HG03354 (cell line): ENCODE results near the gene PARP1.
"Not testable (repeated sequence)": the region's sequence is repeated elsewhere in the genome, so short reads cannot be mapped to it uniquely, and the experiment has no call there.

ENCODE experiments used
- ATAC-seq: cut with Tn5 transposase; IDR thresholded peaks from one replicate; pipeline ENCODE4 v1.9.1; 2021; ENCODE audit warnings: mild to moderate bottlenecking; ENCODE audit not compliant: unreplicated experiment, poor library complexity, severe bottlenecking

PARP1 gene

DNA sequence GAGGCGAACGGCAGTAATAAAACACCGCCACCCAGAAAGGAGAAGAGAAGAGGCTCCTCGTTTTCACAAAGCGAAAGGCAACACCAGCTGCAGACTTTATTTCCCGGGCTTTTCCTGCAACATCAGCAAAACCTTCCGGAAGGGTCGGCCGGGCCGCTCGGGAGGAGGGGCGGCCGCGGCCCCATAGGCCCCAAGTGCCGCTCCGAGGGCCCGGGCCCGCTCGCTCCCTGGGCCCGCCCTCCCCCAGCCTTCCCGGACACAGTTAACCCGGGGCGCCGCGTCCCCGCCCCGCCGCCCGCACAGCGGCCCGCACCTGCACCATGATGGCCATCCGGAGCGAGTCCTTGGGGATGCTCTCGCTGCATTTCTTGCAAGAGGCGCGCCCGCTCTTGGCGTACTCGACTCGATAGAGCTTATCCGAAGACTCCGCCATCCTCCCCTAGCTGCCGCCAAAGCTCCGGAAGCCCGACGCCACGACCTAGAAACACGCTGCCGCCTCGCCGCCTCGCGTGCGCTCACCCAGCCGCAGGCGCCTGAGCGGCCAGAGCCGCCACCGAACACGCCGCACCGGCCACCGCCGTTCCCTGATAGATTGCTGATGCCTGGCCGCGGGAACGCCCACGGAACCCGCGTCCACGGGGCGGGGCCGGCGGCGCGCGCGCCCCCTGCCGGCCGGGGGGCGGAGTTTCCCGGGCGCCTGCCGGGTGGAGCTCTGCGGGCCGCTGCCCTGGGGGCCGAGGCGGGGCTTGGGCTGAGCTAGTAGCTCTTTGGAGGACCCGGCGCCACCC is at the start of gene PARP1:
TSS of gene PARP1 (minus strand) at position 597 of the 788 bp plus-strand sequence. CDS start at position 433, 164 bp downstream.
- ATAC-seq = peak; percentile 77

DNA sequence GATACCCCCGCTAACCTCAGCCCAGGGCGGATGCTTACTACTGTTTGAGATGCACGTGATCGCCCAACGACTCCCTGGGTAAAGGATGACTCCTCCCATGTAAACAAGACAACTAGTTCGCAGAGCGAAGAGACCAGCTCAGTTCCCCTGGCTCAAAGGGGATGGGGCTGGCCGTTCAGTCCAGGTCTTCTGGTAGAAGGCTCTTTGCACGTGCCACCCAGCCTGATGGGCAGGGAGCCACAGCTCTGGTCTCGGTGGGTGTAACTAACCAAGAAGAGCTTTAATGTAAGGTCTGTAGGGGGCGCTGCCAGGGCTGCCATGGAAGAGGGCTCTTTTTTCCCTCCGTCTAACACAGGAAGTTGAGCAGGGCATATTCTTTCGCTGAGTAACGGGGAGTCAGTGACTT is 49.4 kb upstream of the PARP1 start:
- ATAC-seq = no peak

DNA sequence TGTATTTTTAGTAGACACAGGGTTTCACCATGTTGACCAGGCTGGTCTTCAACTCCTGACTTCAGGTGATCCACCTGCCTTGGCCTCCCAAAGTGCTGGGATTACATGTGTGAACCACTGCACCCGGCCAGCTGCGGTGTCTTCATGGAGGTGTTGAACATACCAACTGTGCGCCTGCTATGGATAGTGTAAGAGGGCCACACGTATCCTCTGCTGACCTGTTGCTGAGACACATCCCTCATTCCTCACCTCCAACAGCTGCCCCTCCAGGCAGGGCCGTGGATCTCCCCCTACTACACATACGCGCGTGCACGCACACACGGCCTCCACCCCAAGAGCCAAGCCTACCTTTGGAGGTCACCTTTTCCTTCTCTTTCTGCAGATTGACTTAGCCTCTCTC is 48.0 kb upstream of the PARP1 start:
- ATAC-seq = no peak

DNA sequence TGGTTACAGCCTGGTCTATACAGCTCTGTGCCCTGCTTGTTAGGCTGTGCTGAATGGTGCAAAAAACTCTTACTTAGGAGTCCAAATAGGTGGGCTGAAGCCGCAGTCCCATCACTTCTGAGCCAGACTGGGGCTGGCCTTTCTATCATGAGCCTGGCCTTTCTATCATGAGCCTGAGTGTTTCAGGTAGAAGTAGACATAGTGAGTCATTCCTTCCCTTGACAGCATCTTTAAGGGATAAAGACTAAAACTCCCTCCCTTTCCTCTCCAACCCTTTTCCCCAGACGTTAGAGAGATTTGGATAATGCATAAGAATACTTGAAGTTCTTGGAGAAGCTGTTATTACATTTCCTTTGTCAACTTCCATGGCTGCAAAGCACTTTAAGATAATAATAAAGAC is 46.5 kb upstream of the PARP1 start:
- no peak for ATAC-seq

DNA sequence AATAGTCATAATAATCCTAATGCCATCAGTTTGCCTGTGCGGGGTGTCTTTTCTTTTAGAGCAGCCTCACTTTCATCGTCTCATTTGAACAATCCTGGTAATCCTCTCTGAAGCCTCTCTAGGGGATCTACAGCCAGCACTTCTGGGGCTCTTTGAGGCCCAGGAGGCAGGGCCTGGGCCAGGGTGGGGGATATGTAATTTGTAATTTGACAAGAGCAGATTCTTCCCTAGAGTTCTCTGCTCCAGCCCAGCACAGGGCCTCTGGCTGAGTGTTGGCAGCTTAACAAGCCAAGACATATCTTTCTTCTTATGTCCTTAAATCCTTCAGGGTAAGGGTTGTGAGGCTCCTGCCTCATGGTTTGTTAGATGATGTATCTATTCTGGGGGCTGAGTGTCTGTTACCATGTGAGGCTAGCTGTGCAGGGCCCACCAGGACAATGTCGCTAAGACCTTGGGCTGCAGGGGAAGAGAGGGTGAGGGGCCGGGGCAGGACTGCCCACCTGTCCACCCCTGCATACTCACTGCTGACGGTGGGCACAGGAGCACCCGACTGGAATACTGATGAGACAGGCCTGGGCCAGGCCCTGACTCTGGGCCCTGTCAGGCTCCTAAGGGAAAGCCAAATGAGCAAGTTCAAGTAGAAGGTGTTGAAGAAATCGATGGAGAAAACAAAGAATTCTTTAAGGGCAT is 45.3 kb upstream of the PARP1 start:
- ATAC-seq = no peak

GRCh38 chr1:226450688-226451087 is 42.8 kb upstream of the PARP1 start:
- no peak for ATAC-seq

DNA sequence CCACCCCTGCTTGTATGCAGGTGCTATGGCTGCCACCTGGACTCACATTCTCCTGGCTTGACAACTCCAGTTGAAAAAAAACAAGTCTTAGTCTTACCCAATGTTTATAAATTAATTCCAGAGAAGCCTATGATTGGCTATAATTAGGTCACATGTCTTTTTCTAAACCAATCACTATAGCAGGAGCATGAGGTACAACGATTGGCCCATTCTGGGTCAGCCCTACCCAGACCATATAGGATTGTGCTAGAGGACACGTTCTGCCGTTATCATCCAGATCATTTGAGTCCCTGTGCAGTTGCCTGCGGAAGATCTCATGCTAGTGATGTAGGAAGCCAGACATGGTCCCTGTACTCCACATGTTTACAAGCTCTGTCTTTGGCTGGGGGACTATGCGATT is 41.9 kb upstream of the PARP1 start:
- no peak for ATAC-seq

GRCh38 chr1:226447932-226448665 is 40.2 kb upstream of the PARP1 start:
- ATAC-seq = no peak

- no peak for ATAC-seq
These were observed 38.2 kb upstream of the PARP1 start for GRCh38 chr1:226446094-226446493.

DNA sequence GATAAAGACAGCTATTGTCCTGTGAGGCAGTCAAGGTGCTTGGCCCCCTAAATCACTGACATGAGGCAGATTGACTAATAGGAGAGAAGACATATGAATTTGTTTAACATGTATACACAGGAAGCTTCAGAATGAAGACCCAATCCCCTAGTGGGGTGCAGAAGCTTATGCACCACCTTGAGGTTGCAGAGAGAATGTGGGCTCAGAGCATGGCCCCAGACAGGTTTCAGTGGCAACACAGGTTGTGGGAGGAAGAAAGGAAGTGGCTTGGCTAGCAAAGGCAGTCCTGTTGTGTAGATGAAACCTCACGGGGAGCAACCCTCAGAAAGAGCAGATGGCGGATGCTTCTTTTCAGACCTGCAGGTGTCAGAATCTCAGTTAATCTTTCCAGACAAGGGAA is 37.0 kb upstream of the PARP1 start:
- ATAC-seq = peak; percentile 100

DNA sequence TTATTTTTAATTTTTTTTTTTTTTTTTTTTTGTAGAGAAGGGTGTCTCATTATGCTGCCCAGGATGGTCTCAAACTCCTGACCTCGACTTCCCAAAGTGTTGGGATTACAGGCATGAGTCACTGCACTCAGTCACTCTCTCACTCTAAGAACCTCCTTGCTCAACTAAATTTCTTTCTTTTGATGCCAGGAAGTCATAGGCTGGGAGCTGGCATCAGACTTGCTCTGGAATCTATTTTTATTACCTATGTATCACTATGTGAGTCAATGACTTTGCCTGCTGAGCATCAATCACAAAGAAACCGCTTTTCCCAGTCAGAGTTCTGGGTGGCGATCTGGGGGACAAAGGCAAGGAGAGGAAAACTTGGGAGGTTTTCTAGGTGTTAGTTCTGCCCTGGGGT is 35.5 kb upstream of the PARP1 start:
- ATAC-seq = no peak

DNA sequence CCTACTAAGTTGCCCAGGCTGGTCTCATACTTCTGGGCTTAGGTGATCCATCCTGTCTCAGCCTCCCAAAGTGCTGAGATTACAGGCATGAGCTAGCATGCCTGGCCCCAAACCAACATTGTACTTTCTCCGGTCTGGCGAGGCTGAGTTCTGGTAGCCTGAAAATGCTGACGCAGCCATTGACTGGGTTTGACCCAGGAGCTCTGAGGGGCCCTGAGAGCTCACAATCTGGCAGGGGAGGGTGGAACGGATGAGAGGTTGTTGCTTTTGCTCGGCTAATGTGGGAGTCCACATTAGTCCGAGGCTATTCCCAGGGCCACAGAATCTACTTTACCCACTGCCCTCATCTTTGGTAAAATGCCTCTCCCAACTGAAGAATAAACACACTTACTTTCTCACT is 35.1 kb upstream of the PARP1 start:
- ATAC-seq = no peak

GRCh38 chr1:226441629-226442028 is 33.7 kb upstream of the PARP1 start:
- no peak for ATAC-seq

DNA sequence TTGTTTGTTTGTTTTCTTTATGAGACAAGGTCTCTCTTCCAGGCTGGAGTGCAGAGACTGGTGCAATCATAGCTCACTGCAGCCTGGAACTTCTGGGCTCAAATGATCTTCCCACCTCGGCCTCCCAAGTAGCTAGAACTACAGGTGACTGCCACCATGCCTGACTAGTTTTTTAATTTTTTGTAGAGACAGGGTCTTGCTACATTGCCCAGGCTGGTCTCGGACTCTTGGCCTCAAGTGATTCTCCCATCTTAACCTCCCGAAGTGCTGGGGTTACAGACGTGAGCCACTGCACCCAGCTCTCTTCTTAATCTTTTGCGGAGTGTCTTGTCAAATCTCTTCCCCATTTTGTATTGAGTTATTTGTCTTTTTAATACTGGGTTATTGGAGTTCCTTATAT is 32.6 kb upstream of the PARP1 start:
- no peak for ATAC-seq

- no peak for ATAC-seq
These were observed 30.1 kb upstream of the PARP1 start for GRCh38 chr1:226438007-226438406.

- no peak for ATAC-seq
These were observed 29.1 kb upstream of the PARP1 start for GRCh38 chr1:226436855-226437491.

DNA sequence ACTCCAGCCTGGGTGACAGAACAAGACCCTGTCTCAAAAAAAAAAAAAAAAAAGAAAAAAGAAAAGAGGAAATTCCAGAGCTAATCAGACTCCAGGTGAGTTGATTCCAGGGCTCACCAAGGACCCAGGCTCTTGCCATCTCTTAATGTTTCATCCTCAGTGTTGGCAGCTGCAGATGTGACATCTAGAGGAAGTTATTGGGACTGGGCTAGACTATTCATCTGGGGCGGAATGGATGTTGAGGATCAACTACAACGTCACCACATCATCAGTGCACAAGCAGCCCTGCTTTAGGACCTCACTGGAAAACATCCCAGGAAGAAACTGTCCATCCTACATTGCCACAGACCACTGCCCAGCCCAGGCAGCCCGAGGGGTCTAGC is 28.6 kb upstream of the PARP1 start:
- no peak for ATAC-seq

- ATAC-seq = no peak
These were observed 25.4 kb upstream of the PARP1 start for GRCh38 chr1:226433341-226433720.

DNA sequence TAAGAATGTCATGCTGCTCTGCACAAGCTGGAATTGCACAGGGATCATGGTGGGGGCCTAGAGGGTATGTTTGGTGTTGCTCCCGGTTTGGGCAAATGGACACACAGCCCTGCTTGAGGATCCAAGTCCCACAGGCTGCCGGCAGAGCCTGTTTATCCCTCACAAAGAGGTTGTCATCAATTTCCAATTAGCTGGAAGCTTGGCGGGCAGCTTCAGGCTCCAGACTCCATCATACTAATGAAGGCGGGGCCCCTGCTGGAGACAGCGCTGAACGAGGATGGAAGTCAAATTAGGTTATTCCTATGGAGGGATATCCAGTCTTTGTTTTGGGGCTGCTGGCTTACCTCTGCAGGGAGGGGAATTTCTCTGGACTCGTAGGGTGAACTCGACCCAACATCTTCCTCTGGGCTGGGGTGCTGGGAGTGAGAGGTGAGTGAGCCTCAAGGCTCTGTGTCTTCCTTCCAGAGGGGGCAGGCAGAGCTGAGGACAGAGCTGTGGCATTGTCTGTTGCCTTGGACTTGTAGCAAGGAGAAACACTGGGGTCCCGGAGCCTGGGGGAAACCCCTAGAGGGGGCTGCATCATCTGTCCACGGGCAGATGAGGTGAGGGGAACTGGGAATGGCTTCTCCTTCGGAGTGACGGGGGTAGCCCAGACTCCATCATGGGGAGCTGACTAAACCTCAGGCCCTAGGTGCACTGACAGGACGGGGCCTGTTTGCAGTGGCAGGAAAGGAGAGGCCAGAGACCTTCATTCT is 24.9 kb upstream of the PARP1 start:
- no peak for ATAC-seq

DNA sequence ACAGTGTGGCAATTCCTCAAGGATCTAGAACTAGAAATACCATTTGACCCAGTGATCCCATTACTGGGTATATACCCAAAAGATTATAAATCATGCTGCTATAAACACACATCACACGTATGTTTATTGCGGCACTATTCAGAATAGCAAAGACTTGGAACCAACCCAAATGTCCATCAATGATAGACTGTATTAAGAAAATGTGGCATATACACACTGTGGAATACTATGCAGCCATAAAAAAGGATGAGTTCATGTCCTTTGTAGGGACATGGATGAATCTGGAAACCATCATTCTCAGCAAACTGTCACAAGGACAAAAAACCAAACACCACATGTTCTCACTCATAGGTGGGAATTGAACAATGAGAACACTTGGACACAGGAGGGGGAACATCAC is 24.0 kb upstream of the PARP1 start:
- not testable (repeated sequence) for ATAC-seq
